NCI-H1694 (cell line): ENCODE results near the gene DROSHA.
"Not testable (repeated sequence)": the region's sequence is repeated elsewhere in the genome, so short reads cannot be mapped to it uniquely, and the experiment has no call there.

Experiments used
- DNase-seq: peaks from one replicate; lab custom pipeline; 2025; lab: John Stamatoyannopoulos, UW

DROSHA gene

GRCh38 chr5:31415009-31415923, 116.6 kb downstream of the DROSHA start:
- DNase-seq, result no peak

GRCh38 chr5:31413030-31413812, 118.7 kb downstream of the DROSHA start:
- DNase-seq, result peak; percentile 12

GRCh38 chr5:31412324-31412723, 119.6 kb downstream of the DROSHA start:
- DNase-seq, result no peak

- no peak for DNase-seq
Observed at GRCh38 chr5:31410089-31410488, 121.8 kb downstream of the DROSHA start.

- no peak for DNase-seq
Observed at GRCh38 chr5:31408814-31409213, 123.1 kb downstream of the DROSHA start.

- no peak for DNase-seq
Observed at GRCh38 chr5:31407921-31408693, 123.8 kb downstream of the DROSHA start.

- no peak for DNase-seq
Observed at GRCh38 chr5:31404325-31404724, 127.6 kb downstream of the DROSHA start.

- DNase-seq, result no peak
Observed at GRCh38 chr5:31401691-31402090, 130.2 kb downstream of the DROSHA start.

- no peak for DNase-seq
Observed at GRCh38 chr5:31397926-31398557, 133.9 kb downstream of the DROSHA start.

GRCh38 chr5:31396611-31397295, 135.1 kb downstream of the DROSHA start:
- no peak for DNase-seq

GRCh38 chr5:31395450-31396045, 136.3 kb downstream of the DROSHA start:
- DNase-seq, result not testable (repeated sequence)

- no peak for DNase-seq
Observed at GRCh38 chr5:31393126-31393525, 138.8 kb downstream of the DROSHA start.

- DNase-seq, result no peak
Observed at GRCh38 chr5:31392061-31392460, 139.8 kb downstream of the DROSHA start.

GRCh38 chr5:31390256-31390655, 141.6 kb downstream of the DROSHA start:
- DNase-seq, result no peak

GRCh38 chr5:31385774-31386537, 145.9 kb downstream of the DROSHA start:
- DNase-seq, result no peak

- DNase-seq, result no peak
Observed at GRCh38 chr5:31383734-31384133, 148.2 kb downstream of the DROSHA start.

- DNase-seq, result no peak
Observed at GRCh38 chr5:31382051-31382878, 149.6 kb downstream of the DROSHA start.

GRCh38 chr5:31381299-31381698, 150.6 kb downstream of the DROSHA start:
- no peak for DNase-seq

- DNase-seq, result no peak
Observed at GRCh38 chr5:31380049-31380448, 151.8 kb downstream of the DROSHA start.
